Prostate gland (tissue), 2 donors: ENCODE measurements around the gene SCNN1A.

Source experiments
- POLR2A ChIP-seq: fragments of 450-650 bp; IDR thresholded peaks from one replicate; pipeline ENCODE4 v1.6.1; 2016; ENCODE audit warnings: antibody characterized with exemption, mild to moderate bottlenecking
- TF ChIP-seq, protein P1 (sequence below), 4 experiments: fragments of 200-600 bp in 2 of 4; fragments of 450-650 bp in 2 of 4; sonication (generic) in 2 of 4; IDR thresholded peaks; 1 replicate in 3 of 4; 2 replicates in 1 of 4; pipeline ENCODE4 v1.5.1; 2016 to 2019; ENCODE audit warnings: antibody characterized with exemption in 4 of 4, mild to moderate bottlenecking in 2 of 4, moderate library complexity in 2 of 4

DNA sequence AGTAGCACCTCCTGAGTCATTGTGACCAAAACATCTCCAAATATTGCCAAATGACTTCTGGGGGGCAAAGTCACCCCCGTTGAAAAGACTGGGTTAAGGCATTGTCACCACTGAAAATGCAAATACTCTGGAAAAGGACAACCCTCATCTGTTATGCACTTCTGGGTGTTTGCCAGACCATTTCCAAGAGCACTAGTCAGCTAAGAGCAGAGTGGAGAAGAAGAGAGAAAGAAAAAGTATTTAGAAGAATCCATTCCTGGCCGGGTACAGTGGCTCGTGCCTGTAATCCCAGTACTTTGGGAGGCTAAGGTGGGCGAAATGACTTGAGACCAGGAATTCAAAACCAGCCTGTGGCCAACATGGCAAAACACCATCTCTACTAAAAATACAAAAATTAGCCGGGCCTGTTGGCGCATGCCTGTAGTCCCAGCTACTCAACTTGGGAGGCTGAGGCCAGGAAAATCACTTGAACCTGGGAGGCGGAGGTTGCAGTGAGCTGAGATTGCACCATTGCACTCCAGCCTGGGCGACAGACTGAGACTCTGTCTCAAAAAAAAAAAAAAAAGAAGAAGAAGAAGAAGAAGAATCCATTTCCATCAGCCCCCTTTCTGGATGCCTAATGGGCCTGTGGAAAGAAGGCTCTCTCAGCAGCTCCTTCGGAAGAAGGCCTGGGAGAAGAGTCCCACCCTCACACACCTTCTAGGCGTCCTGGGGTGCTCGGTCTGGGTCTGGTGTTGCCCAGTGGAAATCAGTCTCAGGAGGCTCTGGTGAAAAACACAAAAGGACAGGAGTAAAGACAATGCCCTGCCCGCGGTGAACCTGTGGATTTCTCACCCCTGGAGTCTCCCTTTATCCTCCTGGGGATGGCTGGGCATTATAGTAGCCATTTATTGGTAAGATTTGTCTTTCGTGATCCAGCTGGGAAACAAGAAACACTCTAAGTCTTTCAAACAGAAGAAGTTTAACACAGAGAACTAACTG lies 5.1 kb upstream of the SCNN1A start:
- TF ChIP-seq, protein P1, sequence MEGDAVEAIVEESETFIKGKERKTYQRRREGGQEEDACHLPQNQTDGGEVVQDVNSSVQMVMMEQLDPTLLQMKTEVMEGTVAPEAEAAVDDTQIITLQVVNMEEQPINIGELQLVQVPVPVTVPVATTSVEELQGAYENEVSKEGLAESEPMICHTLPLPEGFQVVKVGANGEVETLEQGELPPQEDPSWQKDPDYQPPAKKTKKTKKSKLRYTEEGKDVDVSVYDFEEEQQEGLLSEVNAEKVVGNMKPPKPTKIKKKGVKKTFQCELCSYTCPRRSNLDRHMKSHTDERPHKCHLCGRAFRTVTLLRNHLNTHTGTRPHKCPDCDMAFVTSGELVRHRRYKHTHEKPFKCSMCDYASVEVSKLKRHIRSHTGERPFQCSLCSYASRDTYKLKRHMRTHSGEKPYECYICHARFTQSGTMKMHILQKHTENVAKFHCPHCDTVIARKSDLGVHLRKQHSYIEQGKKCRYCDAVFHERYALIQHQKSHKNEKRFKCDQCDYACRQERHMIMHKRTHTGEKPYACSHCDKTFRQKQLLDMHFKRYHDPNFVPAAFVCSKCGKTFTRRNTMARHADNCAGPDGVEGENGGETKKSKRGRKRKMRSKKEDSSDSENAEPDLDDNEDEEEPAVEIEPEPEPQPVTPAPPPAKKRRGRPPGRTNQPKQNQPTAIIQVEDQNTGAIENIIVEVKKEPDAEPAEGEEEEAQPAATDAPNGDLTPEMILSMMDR (IDR thresholded peaks at IDR 0.05) = no peak
- no peak for TF ChIP-seq POLR2A
